ENCODE measurements around the gene HDAC5. TPM values are rescaled to one million over a fixed set of nuclear protein-coding genes. Genes with fewer than 3 reads are reported as not detected.

The HDAC5 gene
- total RNA-seq, 1 experiment from 2014 or later = 16.9 TPM

DNA sequence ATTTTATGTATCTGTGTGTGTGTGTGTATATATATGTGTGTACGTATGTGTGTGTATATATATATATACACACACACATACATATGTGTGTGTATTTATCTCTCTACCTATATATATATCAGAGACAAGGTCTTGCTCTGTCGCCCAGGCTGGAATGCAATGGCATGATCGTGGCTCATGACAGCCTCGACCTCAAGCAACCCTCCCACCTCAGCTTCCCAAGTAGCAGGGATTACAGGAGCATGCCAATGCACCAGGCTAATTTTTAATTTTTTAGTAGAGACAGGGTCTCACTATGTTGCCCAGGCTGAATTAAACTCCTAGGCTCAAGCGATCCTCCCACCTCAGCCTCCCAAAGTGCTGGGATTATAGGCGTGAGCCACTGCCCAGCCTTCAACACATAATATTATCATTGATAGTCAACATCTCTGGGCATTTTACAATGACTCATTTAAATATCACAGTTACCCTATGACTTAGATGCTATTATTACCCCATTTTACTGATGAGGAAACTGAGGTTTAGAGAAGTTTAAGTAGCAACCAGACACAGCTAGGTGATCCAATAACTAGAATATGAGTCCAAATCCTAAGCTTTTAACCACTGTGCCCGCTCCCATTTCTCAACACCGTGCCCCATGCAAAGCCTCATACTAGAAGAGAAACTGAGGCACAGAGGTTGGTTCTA lies 28.6 kb downstream of the HDAC5 start:
- CTCF ChIA-PET = interaction anchor here (0.6 to 0.7 kb wide), 2 partner anchors 11 to 159 kb away, joined by 3 read pairs; no protein-coding TSS in a partner anchor
- no TSS peak for BruUV-seq (replicated peaks)

DNA sequence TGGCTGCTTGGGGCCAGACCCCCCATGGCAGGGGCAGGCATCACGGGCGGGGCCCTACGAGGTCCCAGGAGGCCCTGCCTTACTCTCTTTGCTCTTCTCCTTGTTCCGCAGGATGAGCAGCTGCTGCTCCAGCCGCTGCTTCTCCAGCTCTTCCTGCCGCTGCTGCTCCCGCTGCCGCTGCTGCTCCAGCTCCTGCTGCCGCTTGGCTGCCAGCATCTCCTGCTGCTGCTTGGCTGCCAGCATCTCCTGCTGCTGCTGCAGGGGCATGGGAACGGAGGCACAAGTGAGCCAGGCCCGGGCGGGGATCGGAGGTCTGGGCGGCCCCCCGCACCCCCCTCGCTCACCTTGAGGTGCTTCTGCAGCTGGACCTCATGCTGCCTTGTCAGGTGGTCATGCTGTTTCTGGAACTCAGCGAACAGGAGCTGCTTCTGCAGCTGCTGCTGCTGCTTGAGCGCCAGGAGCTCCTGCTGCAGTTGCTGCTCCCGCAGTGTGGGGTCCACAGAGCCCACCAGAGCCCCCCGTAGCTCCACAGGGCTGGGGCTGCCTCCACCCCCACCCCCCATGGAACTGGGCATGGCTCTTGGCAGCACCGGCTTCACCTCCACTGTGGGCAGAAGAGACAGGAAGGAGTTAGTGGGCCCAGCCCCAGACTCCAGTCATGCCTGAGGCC lies 30.1 kb downstream of the HDAC5 start:
- POLR2A ChIA-PET (ENCODE audit: low non-redundant PET) = no interaction called here

More for the DNA sequence above, 28.6 kb downstream of the HDAC5 start:
- H3K4me3 ChIP-seq (ENCODE audit: low read depth, low read length, poor library complexity, severe bottlenecking) = no peak overlapping the region
- no peak for DNase-seq (ENCODE audit: low spot score)
- intact Hi-C loops (cut with micrococcal nuclease; ENCODE audit: unreplicated experiment) = no loop called here
- H3K4me1 ChIP-seq (ENCODE audit: insufficient read depth, low read length, poor library complexity, severe bottlenecking) = peaks cover 25% of the 10 kb centered on the region
- H3K36me3 ChIP-seq (ENCODE audit: insufficient read depth, low read length, poor library complexity, severe bottlenecking) = peaks cover 3% of the 10 kb centered on the region
- no peaks in the 10 kb centered on the region for H3K9me3 ChIP-seq (ENCODE audit: low read depth, low read length, poor library complexity, severe bottlenecking)
- POLR2A ChIA-PET (ENCODE audit: low non-redundant PET) = no interaction called here
- TF ChIP-seq EZH2 (IDR thresholded peaks at IDR 0.05; ENCODE audit: borderline replicate concordance, low read depth, low read length, poor library complexity, severe bottlenecking) = no peak
- TF ChIP-seq, protein P1, sequence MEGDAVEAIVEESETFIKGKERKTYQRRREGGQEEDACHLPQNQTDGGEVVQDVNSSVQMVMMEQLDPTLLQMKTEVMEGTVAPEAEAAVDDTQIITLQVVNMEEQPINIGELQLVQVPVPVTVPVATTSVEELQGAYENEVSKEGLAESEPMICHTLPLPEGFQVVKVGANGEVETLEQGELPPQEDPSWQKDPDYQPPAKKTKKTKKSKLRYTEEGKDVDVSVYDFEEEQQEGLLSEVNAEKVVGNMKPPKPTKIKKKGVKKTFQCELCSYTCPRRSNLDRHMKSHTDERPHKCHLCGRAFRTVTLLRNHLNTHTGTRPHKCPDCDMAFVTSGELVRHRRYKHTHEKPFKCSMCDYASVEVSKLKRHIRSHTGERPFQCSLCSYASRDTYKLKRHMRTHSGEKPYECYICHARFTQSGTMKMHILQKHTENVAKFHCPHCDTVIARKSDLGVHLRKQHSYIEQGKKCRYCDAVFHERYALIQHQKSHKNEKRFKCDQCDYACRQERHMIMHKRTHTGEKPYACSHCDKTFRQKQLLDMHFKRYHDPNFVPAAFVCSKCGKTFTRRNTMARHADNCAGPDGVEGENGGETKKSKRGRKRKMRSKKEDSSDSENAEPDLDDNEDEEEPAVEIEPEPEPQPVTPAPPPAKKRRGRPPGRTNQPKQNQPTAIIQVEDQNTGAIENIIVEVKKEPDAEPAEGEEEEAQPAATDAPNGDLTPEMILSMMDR (conservative IDR thresholded peaks at IDR 0.05; ENCODE audit: low read depth, low read length) = no peak
- H3K27me3 ChIP-seq (replicated peaks; ENCODE audit: insufficient read depth, low read depth, low read length, poor library complexity) = no peaks in the 10 kb centered on the region
- peak overlapping the region; percentile 97 for H3K27ac ChIP-seq (ENCODE audit: low read depth, low read length, poor library complexity, severe bottlenecking)

DNA sequence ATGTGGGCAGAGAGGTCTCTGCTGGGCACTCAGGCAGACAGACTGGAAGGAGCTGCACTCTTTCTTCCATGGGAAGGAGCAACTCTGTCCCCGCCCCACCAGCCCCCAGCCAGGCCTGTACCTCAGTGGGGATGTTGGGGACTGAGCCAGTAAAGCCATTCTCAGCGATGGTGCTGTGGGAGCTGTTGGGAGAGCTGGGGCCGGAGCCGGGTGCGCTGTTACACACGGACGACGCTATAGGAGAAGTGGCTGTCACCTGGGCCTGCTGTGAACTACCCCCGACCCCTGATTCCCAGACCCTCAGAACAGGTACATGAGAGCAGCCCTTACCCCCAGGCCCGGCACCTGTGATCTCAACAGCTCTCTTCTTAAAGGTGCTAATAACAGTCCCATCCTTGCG lies 31.4 kb downstream of the HDAC5 start:
- DNase-seq (ENCODE audit: low spot score) = no peak
- Histone ChIP-seq H3K9me3 (ENCODE audit: low read depth, low read length, poor library complexity, severe bottlenecking) (no peaks in the 10 kb centered on the region), H3K36me3 (ENCODE audit: insufficient read depth, low read length, poor library complexity, severe bottlenecking) (peaks cover 3% of the 10 kb centered on the region), H3K27ac (ENCODE audit: low read depth, low read length, poor library complexity, severe bottlenecking) (no peak overlapping the region), H3K4me1 (ENCODE audit: insufficient read depth, low read length, poor library complexity, severe bottlenecking) (peaks cover 32% of the 10 kb centered on the region), H3K4me3 (ENCODE audit: low read depth, low read length, poor library complexity, severe bottlenecking) (no peak overlapping the region), H3K27me3 (replicated peaks; ENCODE audit: insufficient read depth, low read depth, low read length, poor library complexity) (no peaks in the 10 kb centered on the region)
- CTCF ChIA-PET = no interaction called here
- POLR2A ChIA-PET (ENCODE audit: low non-redundant PET) = no interaction called here
- intact Hi-C loops (cut with micrococcal nuclease; ENCODE audit: unreplicated experiment) = no loop called here
- BruUV-seq (replicated peaks) = no TSS peak
- no peak for TF ChIP-seq EZH2 (IDR thresholded peaks at IDR 0.05; ENCODE audit: borderline replicate concordance, low read depth, low read length, poor library complexity, severe bottlenecking)

More for the DNA sequence above, 30.1 kb downstream of the HDAC5 start:
- intact Hi-C loops (cut with micrococcal nuclease; ENCODE audit: unreplicated experiment) = no loop called here
- no peak overlapping the region for H3K27ac ChIP-seq (ENCODE audit: low read depth, low read length, poor library complexity, severe bottlenecking)
- H3K4me3 ChIP-seq (ENCODE audit: low read depth, low read length, poor library complexity, severe bottlenecking) = no peak overlapping the region
- no peaks in the 10 kb centered on the region for H3K9me3 ChIP-seq (ENCODE audit: low read depth, low read length, poor library complexity, severe bottlenecking)
- CTCF ChIA-PET = no interaction called here
- peaks cover 3% of the 10 kb centered on the region for H3K36me3 ChIP-seq (ENCODE audit: insufficient read depth, low read length, poor library complexity, severe bottlenecking)
- DNase-seq (ENCODE audit: low spot score) = no peak
- H3K4me1 ChIP-seq (ENCODE audit: insufficient read depth, low read length, poor library complexity, severe bottlenecking) = peaks cover 25% of the 10 kb centered on the region
- no peaks in the 10 kb centered on the region for H3K27me3 ChIP-seq (replicated peaks; ENCODE audit: insufficient read depth, low read depth, low read length, poor library complexity)
- TF ChIP-seq, protein P1 (conservative IDR thresholded peaks at IDR 0.05; ENCODE audit: low read depth, low read length) = no peak
- TF ChIP-seq EZH2 (IDR thresholded peaks at IDR 0.05; ENCODE audit: borderline replicate concordance, low read depth, low read length, poor library complexity, severe bottlenecking) = no peak
- BruUV-seq (replicated peaks) = no TSS peak
